ENCODE data around the gene WDR20.
"Not testable (repeated sequence)": the region's sequence is repeated elsewhere in the genome, so short reads cannot be mapped to it uniquely, and the experiment has no call there.

DNA sequence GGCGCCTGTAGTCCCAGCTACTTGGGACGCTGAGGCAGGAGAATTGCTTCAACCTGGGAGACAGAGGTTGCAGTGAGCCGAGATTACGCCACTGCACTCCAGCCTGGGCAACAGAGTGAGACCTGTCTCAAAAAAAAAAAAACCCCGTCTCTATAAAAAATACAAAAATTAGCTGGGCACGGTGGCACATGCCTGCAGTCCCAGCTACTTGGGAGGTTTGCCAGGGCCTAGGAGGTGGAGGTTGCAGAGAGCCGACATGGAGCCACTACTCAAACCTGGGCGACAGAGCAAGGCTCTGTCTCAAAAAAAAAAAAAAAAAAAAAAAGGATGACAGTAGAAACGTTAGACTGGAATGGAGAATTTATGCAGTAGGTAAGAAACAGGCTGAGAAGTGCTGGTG, 5.7 kb upstream of the WDR20 start:
- TF ChIP-seq, protein P1, sequence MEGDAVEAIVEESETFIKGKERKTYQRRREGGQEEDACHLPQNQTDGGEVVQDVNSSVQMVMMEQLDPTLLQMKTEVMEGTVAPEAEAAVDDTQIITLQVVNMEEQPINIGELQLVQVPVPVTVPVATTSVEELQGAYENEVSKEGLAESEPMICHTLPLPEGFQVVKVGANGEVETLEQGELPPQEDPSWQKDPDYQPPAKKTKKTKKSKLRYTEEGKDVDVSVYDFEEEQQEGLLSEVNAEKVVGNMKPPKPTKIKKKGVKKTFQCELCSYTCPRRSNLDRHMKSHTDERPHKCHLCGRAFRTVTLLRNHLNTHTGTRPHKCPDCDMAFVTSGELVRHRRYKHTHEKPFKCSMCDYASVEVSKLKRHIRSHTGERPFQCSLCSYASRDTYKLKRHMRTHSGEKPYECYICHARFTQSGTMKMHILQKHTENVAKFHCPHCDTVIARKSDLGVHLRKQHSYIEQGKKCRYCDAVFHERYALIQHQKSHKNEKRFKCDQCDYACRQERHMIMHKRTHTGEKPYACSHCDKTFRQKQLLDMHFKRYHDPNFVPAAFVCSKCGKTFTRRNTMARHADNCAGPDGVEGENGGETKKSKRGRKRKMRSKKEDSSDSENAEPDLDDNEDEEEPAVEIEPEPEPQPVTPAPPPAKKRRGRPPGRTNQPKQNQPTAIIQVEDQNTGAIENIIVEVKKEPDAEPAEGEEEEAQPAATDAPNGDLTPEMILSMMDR (IDR thresholded peaks at IDR 0.05; ENCODE audit: borderline replicate concordance, extremely low read depth, low read length, poor library complexity, severe bottlenecking) = not testable (repeated sequence)
- not testable (repeated sequence) for TF ChIP-seq EZH2 (IDR thresholded peaks at IDR 0.05; ENCODE audit: borderline replicate concordance, low read depth, low read length, severe bottlenecking)
